Osteoblast (primary cell): ENCODE results near the gene POLR3K. TPM values are rescaled to one million over a fixed set of nuclear protein-coding genes. Genes with fewer than 3 reads are reported as not detected.
A peak's percentile ranks its signal among the peaks of the same experiment; 100 is the strongest.

Experiments
- DNase-seq: peaks from one replicate; pipeline ENCODE4 v3.0.0; 2011; ENCODE audit warnings: low spot score, mixed read lengths; ENCODE audit not compliant: insufficient read length; ENCODE audit errors: missing footprints
- H2AFZ ChIP-seq: 2 replicates; pipeline ENCODE4 v1.6.0; 2011; ENCODE audit warnings: mild to moderate bottlenecking, low read length
- H3K27ac ChIP-seq: 2 replicates; pipeline ENCODE4 v1.5.1; 2011; ENCODE audit warnings: mild to moderate bottlenecking, low read depth, low read length, moderate library complexity
- H3K27me3 ChIP-seq: 2 replicates; pipeline ENCODE4 v1.6.0; 2012; ENCODE audit warnings: mild to moderate bottlenecking, control low read depth, inconsistent platforms, low read length, moderate library complexity; ENCODE audit not compliant: insufficient read depth
- H3K36me3 ChIP-seq: 2 replicates; pipeline ENCODE4 v1.5.1; 2011; ENCODE audit warnings: mild to moderate bottlenecking, low read length, control low read depth, moderate library complexity; ENCODE audit not compliant: insufficient read depth
- H3K4me1 ChIP-seq: 2 replicates; pipeline ENCODE4 v1.5.1; 2011; ENCODE audit warnings: mild to moderate bottlenecking, low read length, control low read depth, moderate library complexity; ENCODE audit not compliant: insufficient read depth
- H3K4me2 ChIP-seq: 2 replicates; pipeline ENCODE4 v1.6.0; 2011; ENCODE audit warnings: mild to moderate bottlenecking, low read length; ENCODE audit not compliant: insufficient read depth
- H3K4me3 ChIP-seq: fragments of 200-600 bp; sonication (generic); 3 replicates; pipeline ENCODE4 v1.5.1; 2012; ENCODE audit warnings: mild to moderate bottlenecking, low read length, inconsistent platforms; ENCODE audit not compliant: insufficient read depth
- H3K79me2 ChIP-seq: 2 replicates; pipeline ENCODE4 v1.6.0; 2012; ENCODE audit warnings: mild to moderate bottlenecking, low read length, control low read depth, inconsistent platforms; ENCODE audit not compliant: insufficient read depth
- H3K9me3 ChIP-seq: 2 replicates; pipeline ENCODE4 v1.5.1; 2011; ENCODE audit warnings: low read depth, low read length, control low read depth
- H4K20me1 ChIP-seq: 2 replicates; pipeline ENCODE4 v1.6.0; 2012; ENCODE audit warnings: mild to moderate bottlenecking, low read length, control low read depth; ENCODE audit not compliant: insufficient read depth
- CTCF ChIP-seq: IDR thresholded peaks from 2 replicates; pipeline ENCODE4 v1.5.1; 2011; ENCODE audit warnings: mild to moderate bottlenecking, low read depth, low read length, moderate library complexity; ENCODE audit errors: extremely low read depth
- total RNA-seq: library from RNA; depleted of rRNA; stranded (reverse); fragments of >200 nt; gene quantifications from 2 replicates; pipeline ENCODE4 v1.2.3, GENCODE V29; 2012

Gene POLR3K
- total RNA-seq, 1 donor: 1.4 TPM

GRCh38 chr16:45454-45853 is 8.0 kb downstream of the POLR3K start:
- Histone ChIP-seq H3K27ac (no peak overlapping the region), H3K4me2 (no peak overlapping the region), H3K4me1 (no peaks in the 10 kb centered on the region), H3K36me3 (peaks cover 19% of the 10 kb centered on the region), H4K20me1 (no peaks in the 10 kb centered on the region), H2AFZ (no peak overlapping the region), H3K4me3 (no peak overlapping the region), H3K27me3 (no peaks in the 10 kb centered on the region), H3K79me2 (no peaks in the 10 kb centered on the region), H3K9me3 (no peaks in the 10 kb centered on the region)
- DNase-seq: no peak
- TF ChIP-seq CTCF: no peak

DNA sequence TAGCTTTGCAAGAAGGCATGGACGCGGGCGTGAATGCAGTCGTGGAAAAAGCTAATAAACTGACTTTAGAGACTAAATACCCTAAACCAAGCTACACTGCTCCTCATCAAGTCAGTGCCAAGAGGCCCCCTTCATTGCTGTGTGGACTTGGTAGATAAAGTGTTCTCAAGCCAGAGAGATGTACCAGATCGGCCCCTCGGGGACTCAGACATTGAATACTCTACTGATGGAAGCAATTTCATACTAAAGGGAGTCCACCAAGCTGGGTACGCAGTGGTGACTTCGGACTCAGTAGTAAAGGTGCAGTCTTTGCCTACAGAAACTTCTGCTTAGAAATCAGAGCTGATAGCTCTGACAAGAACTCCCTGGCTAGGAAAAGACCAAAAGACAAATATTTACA is 8.8 kb downstream of the POLR3K start:
- no peak overlapping the region for H3K4me3 ChIP-seq
- no peak for TF ChIP-seq CTCF
- no peaks in the 10 kb centered on the region for H3K4me1 ChIP-seq
- peaks cover 19% of the 10 kb centered on the region for H3K36me3 ChIP-seq
- H3K9me3 ChIP-seq: no peaks in the 10 kb centered on the region
- H3K4me2 ChIP-seq: no peak overlapping the region
- H4K20me1 ChIP-seq: no peaks in the 10 kb centered on the region
- no peak for DNase-seq
- H3K27ac ChIP-seq: no peak overlapping the region
- no peak overlapping the region for H2AFZ ChIP-seq
- H3K27me3 ChIP-seq: no peaks in the 10 kb centered on the region
- no peaks in the 10 kb centered on the region for H3K79me2 ChIP-seq

DNA sequence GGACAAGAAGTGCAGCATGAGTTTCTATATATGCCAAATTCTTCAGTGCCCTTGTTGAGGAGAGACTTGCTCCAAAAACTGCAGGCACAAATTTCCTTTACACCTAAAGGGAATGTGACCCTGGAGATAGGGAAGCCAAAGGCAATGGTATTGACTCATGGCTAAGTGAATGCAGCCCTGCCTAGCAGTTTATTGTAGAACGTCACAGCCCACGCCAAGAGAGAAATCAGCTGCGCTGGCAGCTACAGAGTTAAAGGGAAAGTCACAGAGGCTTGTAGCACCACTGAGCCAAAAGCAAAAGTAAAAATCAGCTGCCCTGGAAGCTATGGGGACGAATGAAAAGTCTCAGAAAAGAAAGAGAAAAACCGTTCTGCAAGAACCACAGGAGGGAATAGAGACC is 10.1 kb downstream of the POLR3K start:
- DNase-seq: no peak
- H3K4me1 ChIP-seq: no peaks in the 10 kb centered on the region
- no peaks in the 10 kb centered on the region for H3K79me2 ChIP-seq

DNA sequence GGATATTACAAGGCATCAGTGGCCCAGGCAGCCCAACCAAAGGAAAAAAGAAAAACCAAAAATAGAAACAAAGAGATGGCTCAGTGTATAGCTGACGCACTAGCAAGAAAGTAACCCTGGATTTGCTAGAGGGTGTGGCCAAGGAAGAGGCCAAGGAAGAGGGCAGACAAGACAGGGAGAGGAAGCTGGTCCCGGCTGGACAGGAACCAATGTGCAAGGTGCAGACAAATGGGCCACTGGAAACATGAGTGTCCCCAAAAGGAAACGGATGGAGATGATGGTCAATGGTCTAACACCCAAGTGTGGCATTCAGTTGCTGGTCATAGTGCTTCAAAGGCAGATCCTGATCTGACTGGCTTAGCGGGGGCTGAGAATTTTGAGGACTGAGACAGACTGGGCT is 10.7 kb downstream of the POLR3K start:
- H3K9me3 ChIP-seq: no peaks in the 10 kb centered on the region
- peaks cover 19% of the 10 kb centered on the region for H3K36me3 ChIP-seq
- no peaks in the 10 kb centered on the region for H3K79me2 ChIP-seq
- no peak overlapping the region for H2AFZ ChIP-seq
- H3K4me1 ChIP-seq: no peaks in the 10 kb centered on the region
- no peak overlapping the region for H3K27ac ChIP-seq
- no peak overlapping the region for H3K4me3 ChIP-seq
- TF ChIP-seq CTCF: no peak
- DNase-seq: peak; percentile 54
- H3K4me2 ChIP-seq: no peak overlapping the region
- no peaks in the 10 kb centered on the region for H3K27me3 ChIP-seq
- H4K20me1 ChIP-seq: no peaks in the 10 kb centered on the region

More for the DNA sequence above, 10.1 kb downstream of the POLR3K start:
- no peak overlapping the region for H3K4me2 ChIP-seq
- H3K27ac ChIP-seq: no peak overlapping the region
- H3K9me3 ChIP-seq: no peaks in the 10 kb centered on the region
- H3K36me3 ChIP-seq: peaks cover 19% of the 10 kb centered on the region
- H3K4me3 ChIP-seq: no peak overlapping the region
- no peaks in the 10 kb centered on the region for H3K27me3 ChIP-seq
- no peak for TF ChIP-seq CTCF
- H4K20me1 ChIP-seq: no peaks in the 10 kb centered on the region
- H2AFZ ChIP-seq: no peak overlapping the region
